GM23248 (cell line): ENCODE measurements around the gene ATP2A3. TPM values are rescaled to one million over a fixed set of nuclear protein-coding genes. Genes with fewer than 3 reads are reported as not detected.

Experiments used
- DNase-seq: peaks from one replicate; pipeline ENCODE4 v3.0.0-alpha.2; 2015
- H2AFZ ChIP-seq: fragments of 200-600 bp; sonication (generic); 2 replicates; pipeline ENCODE4 v1.6.1; 2016; ENCODE audit warnings: antibody characterized with exemption
- H3F3A ChIP-seq: fragments of 200-600 bp; sonication (generic); 2 replicates; pipeline ENCODE4 v1.6.1; 2016; ENCODE audit warnings: mild to moderate bottlenecking, antibody characterized with exemption, mixed run types; ENCODE audit not compliant: insufficient read depth
- H3K27ac ChIP-seq: fragments of 200-600 bp; sonication (generic); 2 replicates; pipeline ENCODE4 v1.5.1; 2016; ENCODE audit warnings: mild to moderate bottlenecking
- H3K27me3 ChIP-seq: fragments of 200-600 bp; sonication (generic); replicated peaks from 2 replicates; pipeline ENCODE4 v1.6.1; 2016; ENCODE audit warnings: mild to moderate bottlenecking; ENCODE audit not compliant: insufficient read depth
- H3K36me3 ChIP-seq: fragments of 200-600 bp; sonication (generic); 2 replicates; pipeline ENCODE4 v1.6.1; 2016; ENCODE audit warnings: low read depth, mild to moderate bottlenecking
- H3K4me1 ChIP-seq: fragments of 200-600 bp; sonication (generic); 2 replicates; pipeline ENCODE4 v1.6.1; 2016; ENCODE audit warnings: mild to moderate bottlenecking; ENCODE audit not compliant: insufficient read depth
- H3K4me2 ChIP-seq: fragments of 200-600 bp; sonication (generic); one replicate; pipeline ENCODE4 v1.6.1; 2016; ENCODE audit warnings: mild to moderate bottlenecking; ENCODE audit not compliant: unreplicated experiment
- H3K4me3 ChIP-seq: fragments of 200-600 bp; sonication (generic); 2 replicates; pipeline ENCODE4 v1.5.1; 2016; ENCODE audit warnings: mild to moderate bottlenecking
- H3K79me2 ChIP-seq: fragments of 200-600 bp; sonication (generic); 2 replicates; pipeline ENCODE4 v1.6.1; 2016; ENCODE audit warnings: mild to moderate bottlenecking; ENCODE audit not compliant: insufficient read depth
- H3K9ac ChIP-seq: fragments of 200-600 bp; sonication (generic); 2 replicates; pipeline ENCODE4 v1.6.1; 2016; ENCODE audit warnings: mild to moderate bottlenecking
- H3K9me2 ChIP-seq: fragments of 200-600 bp; sonication (generic); 2 replicates; pipeline ENCODE4 v1.6.1; 2016; ENCODE audit warnings: mixed run types, mild to moderate bottlenecking, moderate library complexity; ENCODE audit not compliant: insufficient read depth
- H3K9me3 ChIP-seq: fragments of 200-600 bp; sonication (generic); one replicate; pipeline ENCODE4 v1.6.1; 2017; ENCODE audit warnings: low read depth
- H4K20me1 ChIP-seq: fragments of 200-600 bp; sonication (generic); 2 replicates; pipeline ENCODE4 v1.6.0; 2016; ENCODE audit not compliant: insufficient read depth
- EZH2 ChIP-seq: fragments of 200-600 bp; sonication (generic); IDR thresholded peaks from 2 replicates; pipeline ENCODE4 v1.6.1; 2018; ENCODE audit warnings: antibody characterized with exemption, mild to moderate bottlenecking; ENCODE audit not compliant: insufficient read depth, poor library complexity, severe bottlenecking
- EZH2phosphoT487 ChIP-seq: fragments of 200-600 bp; sonication (generic); IDR thresholded peaks from 2 replicates; pipeline ENCODE4 v1.6.1; 2018; ENCODE audit warnings: antibody characterized with exemption, moderate library complexity, mild to moderate bottlenecking, low read depth; ENCODE audit not compliant: insufficient read depth
- WGBS, 2 experiments: methylation state at CpG; one replicate each; pipeline ENCODE4 v1.1.6; 2015 to 2017; ENCODE audit warnings: low lambda C conversion rate in 2 of 2, low coverage in 1 of 2; ENCODE audit errors: missing lambda C conversion rate in 2 of 2; 5-methylcytosine and 5-hydroxymethylcytosine counted together
- in situ Hi-C: fragments of 300-500 bp; cut with MboI; formaldehyde crosslinking; loops from 2 replicates; pipeline ENCODE4 v1.15.0; 2020
- polyA plus RNA-seq: library from polyadenylated mRNA; unstranded; fragments of >200 nt; fragmentation: Nextera tagmentation; extraction: Ambion mirVana; gene quantifications from 2 replicates; pipeline ENCODE4 v1.2.1, GENCODE V29; 2016
- total RNA-seq: library from RNA; depleted of rRNA; stranded (reverse); fragments of >200 nt; shearing (Covaris generic); gene quantifications from 2 replicates; pipeline ENCODE4 v1.2.3, GENCODE V29; 2014

The ATP2A3 gene
- total and polyA plus RNA-seq, 2 experiments from 2014 or later: 0.81 to 0.86 TPM

- no peak overlapping the region for H3K4me3 ChIP-seq
These were observed 37.2 kb downstream of the ATP2A3 start for GRCh38 chr17:3926860-3927627.

GRCh38 chr17:3925684-3926485 lies 38.4 kb downstream of the ATP2A3 start:
- H3K79me2 ChIP-seq: no peaks in the 10 kb centered on the region
- H3K9ac ChIP-seq: no peak overlapping the region
- no peak overlapping the region for H2AFZ ChIP-seq
- no peaks in the 10 kb centered on the region for H3K27me3 ChIP-seq
- no peaks in the 10 kb centered on the region for H3K9me2 ChIP-seq
- no peak overlapping the region for H3K4me3 ChIP-seq
- TF ChIP-seq EZH2phosphoT487 (no peak), EZH2 (no peak)
- H4K20me1 ChIP-seq: no peaks in the 10 kb centered on the region
- H3K4me2 ChIP-seq: no peak overlapping the region
- H3K9me3 ChIP-seq: no peaks in the 10 kb centered on the region
- in situ Hi-C loops: no loop called here
- no peaks in the 10 kb centered on the region for H3K4me1 ChIP-seq
- H3F3A ChIP-seq: no peaks in the 10 kb centered on the region
- DNase-seq: no peak
- 80 to 82% methylated on average over 17 of the region's 17 CpGs for WGBS, 2 experiments
- no peak overlapping the region for H3K27ac ChIP-seq
- H3K36me3 ChIP-seq: no peaks in the 10 kb centered on the region

More at GRCh38 chr17:3926860-3927627, 37.2 kb downstream of the ATP2A3 start:
- Histone ChIP-seq H2AFZ (no peak overlapping the region), H3K27ac (no peak overlapping the region), H3K9ac (no peak overlapping the region), H4K20me1 (no peaks in the 10 kb centered on the region), H3K27me3 (no peaks in the 10 kb centered on the region), H3K79me2 (no peaks in the 10 kb centered on the region), H3F3A (no peaks in the 10 kb centered on the region), H3K9me2 (no peaks in the 10 kb centered on the region), H3K4me1 (no peaks in the 10 kb centered on the region), H3K4me2 (no peak overlapping the region), H3K36me3 (no peaks in the 10 kb centered on the region), H3K9me3 (no peaks in the 10 kb centered on the region)
- in situ Hi-C loops: no loop called here
- 83 to 85% methylated on average over 16 of the region's 16 CpGs for WGBS, 2 experiments
- no peak for DNase-seq
- TF ChIP-seq EZH2phosphoT487 (no peak), EZH2 (no peak)

GRCh38 chr17:3924512-3925350 lies 39.5 kb downstream of the ATP2A3 start:
- no peaks in the 10 kb centered on the region for H4K20me1 ChIP-seq
- H3K27ac ChIP-seq: no peak overlapping the region
- in situ Hi-C loops: no loop called here
- H3K4me3 ChIP-seq: no peak overlapping the region
- H2AFZ ChIP-seq: no peak overlapping the region
- no peak overlapping the region for H3K9ac ChIP-seq
- no peak overlapping the region for H3K4me2 ChIP-seq
- H3F3A ChIP-seq: no peaks in the 10 kb centered on the region
- DNase-seq: no peak
- no peaks in the 10 kb centered on the region for H3K4me1 ChIP-seq
- 70 to 73% methylated on average over 24 to 37 of the region's 40 CpGs for WGBS, 2 experiments
- H3K9me2 ChIP-seq: no peaks in the 10 kb centered on the region
- no peaks in the 10 kb centered on the region for H3K36me3 ChIP-seq
- H3K27me3 ChIP-seq: no peaks in the 10 kb centered on the region
- no peaks in the 10 kb centered on the region for H3K79me2 ChIP-seq
- H3K9me3 ChIP-seq: no peaks in the 10 kb centered on the region
- no peak for TF ChIP-seq EZH2
- no peak for TF ChIP-seq EZH2phosphoT487
